KBM-7 (cell line): Measurements from ENCODE around the gene MAPK8IP2.
"Not testable (repeated sequence)": the region's sequence is repeated elsewhere in the genome, so short reads cannot be mapped to it uniquely, and the experiment has no call there.

ENCODE experiments used
- DNase-seq: peaks from one replicate; pipeline ENCODE4 v3.0.0-alpha.2; 2015
- in situ Hi-C: fragments of 300-500 bp; cut with MboI; formaldehyde crosslinking; loops from 2 replicates; pipeline ENCODE4 v1.14.3; 2020; ENCODE audit warnings: low sequenced_read_pairs, low pct_unique_long_range_greater_than_20kb, mixed read lengths

MAPK8IP2 gene

DNA sequence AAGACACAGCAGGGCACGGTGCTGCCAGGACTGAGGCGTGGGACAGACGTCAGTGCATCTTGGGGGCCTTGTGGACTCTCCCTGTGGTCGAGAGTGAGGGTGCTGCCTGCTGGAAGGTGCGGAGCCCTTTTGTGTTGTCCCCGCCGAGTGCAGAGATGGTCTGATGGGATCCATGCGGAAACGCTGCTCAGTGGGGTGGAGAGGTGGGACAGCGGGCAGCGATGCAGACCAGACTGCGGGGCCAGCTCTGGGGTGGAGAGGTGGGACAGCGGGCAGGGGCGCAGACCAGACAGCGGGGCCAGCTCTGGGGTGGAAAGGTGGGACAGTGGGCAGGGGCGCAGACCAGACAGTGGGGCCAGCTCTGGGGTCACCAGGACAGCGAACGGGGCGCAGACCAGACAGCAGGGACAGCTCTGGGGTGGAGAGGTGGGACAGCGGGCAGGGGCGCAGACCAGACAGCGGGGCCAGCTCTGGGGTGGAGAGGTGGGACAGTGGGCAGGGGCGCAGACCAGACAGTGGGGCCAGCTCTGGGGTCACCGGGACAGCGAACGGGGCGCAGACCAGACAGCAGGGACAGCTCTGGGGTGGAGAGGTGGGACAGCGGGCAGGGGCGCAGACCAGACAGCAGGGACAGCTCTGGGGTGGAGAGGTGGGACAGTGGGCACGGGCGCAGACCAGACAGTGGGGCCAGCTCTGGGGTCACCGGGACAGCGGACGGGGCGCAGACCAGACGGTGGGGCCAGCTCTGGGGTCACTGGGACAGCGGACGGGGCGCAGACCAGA, 7.7 kb downstream of the MAPK8IP2 start:
- in situ Hi-C loops, DNase-seq: not testable (repeated sequence)

DNA sequence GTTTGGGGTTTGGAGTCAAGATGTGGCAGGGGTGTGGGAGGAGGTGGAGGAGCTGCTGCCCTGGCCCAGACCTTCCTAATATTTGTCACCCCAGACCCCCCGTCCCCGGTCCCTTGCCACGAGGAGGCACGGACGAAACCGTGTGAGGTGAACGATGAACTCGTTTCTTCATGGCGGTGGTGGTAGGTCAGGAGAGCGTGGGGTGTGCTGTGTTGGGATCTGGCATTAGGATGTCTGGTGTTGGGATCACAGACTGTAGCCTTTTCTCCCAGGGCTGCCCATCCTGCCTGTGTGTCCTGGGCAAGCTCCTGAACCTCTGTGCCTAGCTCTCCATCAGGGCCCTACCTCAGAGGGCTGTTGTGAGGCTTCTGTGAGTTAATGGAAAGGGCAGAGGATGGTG, 8.4 kb downstream of the MAPK8IP2 start:
- DNase-seq: no peak
- in situ Hi-C loops: no loop called here

DNA sequence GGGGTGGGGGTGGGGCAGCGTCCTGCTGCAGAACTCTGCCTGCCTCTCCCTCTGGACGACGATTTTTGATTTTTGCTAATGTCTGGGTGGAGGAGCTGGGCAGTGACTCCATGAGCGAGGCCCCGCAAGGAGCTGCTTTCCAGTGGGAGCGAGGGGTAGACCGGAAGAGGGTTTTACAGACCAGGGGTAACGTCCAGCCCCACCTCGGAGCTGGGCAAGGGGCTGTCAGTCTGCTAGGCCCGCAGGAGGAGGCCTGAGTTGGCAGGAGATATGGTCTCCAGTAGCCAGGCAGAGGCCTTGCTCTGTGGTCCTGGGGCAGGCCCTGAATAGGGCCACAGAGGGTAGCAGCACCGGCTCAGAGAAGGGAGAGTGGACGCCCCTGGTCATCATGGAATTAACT, 9.0 kb downstream of the MAPK8IP2 start:
- in situ Hi-C loops: no loop called here
- no peak for DNase-seq

DNA sequence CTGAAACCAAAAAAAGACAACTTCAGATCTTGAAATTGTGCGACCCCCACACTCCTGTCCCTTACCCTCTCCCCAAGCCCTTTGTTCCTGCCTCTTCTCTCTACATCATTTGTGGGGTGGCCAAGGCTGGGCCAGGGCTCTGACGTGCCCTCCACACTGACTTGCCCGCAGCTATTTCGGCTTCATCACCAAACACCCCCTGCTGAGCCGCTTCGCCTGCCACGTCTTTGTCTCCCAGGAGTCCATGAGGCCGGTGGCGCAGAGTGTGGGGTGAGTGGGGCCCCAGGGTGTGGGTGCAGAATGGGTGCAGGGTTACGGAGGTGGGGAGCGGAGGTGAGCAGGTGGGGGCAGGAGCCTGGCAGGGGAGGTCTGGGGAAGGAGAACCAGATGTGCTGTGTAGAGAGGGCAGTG, 9.5 kb downstream of the MAPK8IP2 start:
- DNase-seq: no peak
- in situ Hi-C loops: no loop called here

DNA sequence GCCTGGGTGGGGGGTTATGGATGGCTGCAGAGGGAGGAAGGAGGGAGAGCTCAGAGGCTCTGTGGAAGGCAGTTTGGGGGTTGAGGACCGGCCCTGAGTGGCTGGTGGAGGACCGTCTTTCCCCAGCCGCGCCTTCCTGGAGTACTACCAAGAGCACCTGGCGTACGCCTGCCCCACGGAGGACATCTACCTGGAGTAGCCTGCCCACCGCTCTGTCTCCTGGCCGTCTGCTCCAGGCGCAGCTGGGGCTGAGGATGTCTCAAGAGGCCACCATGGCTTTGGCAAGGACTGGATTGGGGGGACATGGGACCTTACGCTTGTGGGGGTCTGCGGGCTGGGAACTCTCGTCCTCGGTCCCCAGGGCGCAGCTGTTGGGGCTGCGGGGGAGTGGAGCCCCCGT, 10.0 kb downstream of the MAPK8IP2 start:
- in situ Hi-C loops: no loop called here
- DNase-seq: no peak

DNA sequence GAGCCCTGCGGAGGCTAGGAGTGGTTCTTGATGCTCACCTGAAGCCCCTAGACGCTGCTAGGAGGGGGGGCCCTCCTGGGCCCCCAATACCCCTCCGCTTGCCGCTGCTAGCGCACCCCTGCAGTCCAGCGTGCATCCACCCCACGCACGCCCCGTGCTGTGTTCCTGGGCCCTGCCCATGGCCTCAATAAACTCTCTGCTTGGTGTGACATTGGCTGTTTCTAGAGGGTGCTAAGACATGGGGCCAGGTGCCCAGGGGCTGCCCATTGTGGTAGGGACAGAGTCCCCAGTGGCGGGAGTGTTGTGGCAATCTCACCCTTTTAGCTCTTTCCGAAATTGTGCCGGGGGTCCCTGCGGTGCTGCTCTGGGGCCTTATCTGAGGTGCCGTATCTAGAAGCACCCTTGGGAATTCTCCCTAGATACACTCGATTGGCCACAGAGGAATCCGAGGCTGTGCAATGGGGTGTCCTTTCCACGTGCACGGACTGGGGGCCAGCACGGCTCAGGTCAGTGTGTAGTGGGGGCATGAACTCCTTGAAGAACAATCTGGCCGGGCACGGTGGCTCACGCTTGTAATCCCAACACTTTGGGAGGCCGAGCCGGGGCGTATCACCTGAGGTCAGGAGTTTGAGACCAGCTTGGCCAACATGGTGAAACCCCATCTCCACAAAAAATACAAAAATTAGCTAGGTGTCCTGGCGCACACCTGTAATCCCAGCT, 10.9 kb downstream of the MAPK8IP2 start:
- in situ Hi-C loops: no loop called here
- DNase-seq: no peak

DNA sequence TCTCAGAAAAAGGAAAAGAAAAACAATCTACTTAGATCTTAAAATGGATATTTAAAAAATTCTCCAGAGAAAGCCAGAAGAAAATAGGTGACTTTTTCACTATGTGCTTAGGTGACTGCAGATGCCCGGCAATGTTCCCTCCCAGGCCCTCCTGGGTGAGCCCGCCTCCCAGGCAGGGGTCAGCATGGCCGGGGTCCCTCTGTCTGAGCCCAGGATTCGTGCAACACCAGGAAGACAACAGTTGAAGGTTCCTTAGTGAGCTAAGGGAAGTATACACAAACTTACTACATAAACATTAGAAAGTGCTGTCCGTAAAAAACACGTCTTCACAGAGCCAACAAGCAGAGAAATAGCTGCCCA, 11.6 kb downstream of the MAPK8IP2 start:
- DNase-seq: no peak
- in situ Hi-C loops: no loop called here

DNA sequence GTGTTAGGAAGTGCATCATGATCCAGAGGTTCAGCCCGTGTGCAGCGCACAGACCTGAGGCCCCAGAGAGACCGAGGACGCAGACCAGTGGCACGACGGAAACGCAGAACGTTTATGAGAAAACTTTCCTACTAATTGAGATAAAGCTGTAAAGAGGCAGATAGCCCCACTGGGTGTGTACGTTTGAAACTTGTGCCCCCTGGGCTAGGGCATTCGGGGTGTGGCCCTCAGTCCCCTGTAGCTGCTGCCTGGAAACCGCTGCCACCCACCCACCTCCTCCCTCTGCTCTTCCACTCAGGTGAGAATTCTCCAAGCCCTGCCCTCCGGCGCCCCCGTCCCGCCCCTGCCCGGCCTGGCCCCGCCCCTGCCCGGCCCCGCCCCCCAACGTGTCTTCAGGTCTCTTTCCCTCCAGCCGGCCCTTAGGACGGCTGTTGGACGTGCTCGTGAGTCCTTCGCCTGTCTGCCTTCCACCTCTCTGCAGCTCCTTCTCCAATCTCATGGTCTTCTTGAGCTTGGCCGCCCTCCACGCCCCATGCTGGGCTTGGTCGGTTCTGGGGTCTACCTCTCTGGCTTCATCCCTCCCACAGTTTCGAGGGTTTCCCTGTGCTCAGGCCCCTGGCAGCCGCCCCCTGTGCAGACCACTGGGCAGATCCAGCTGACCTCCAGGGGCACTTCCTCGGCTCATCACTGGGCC, 12.1 kb downstream of the MAPK8IP2 start:
- in situ Hi-C loops: no loop called here
- no peak for DNase-seq

DNA sequence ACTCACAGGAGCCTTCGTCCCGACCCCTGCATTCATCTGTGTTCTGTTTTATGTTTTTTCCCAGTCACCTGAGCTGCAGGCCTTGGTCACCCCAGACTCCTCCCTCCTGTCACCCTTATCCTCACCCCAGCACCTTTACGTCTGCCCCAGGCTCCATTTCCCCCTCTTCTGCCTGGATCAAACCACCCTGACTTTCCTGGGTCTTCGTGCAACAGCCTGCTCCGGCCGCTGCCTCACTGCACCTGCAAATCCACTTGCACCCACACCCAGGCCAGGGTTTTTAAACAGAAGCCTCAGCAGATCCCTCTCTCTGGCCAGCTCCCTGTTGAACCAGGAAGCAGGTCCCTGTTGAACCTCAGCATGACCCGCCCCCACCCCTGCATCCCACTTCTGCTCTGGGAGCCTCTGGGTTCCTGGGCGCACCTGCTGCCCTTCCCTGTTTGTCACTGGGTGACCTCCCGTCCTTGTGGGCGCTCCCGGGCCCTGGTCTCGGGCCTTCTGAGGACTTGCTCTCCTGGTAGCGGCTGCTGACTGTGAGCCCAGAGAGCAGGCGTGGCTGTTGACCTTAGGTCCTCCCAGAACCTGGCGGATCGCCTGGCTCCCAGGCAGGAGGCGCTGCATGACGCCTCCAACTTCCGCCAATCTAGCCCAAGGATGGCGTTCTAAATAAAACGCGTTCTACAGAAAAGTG, 12.8 kb downstream of the MAPK8IP2 start:
- in situ Hi-C loops: no loop called here
- DNase-seq: no peak

DNA sequence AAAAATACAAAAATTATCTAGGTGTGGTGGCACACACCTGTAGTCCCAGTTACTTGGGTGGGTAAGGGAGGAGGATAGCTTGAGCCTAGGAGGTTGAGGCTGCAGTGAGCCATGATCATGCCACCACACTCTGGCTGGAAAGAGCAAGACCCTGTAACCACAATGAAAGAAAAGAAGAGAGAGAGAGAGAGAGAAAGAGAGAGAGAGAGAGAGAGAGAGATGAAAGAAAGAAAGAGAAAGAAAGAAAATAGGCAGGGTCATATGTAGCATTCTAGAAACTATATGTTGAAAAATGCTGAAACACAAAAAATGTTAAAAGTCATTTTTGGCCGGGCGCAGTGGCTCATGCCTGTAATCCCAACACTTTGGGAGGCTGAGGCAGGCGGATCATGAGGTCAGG, 13.7 kb downstream of the MAPK8IP2 start:
- in situ Hi-C loops, DNase-seq: not testable (repeated sequence)

DNA sequence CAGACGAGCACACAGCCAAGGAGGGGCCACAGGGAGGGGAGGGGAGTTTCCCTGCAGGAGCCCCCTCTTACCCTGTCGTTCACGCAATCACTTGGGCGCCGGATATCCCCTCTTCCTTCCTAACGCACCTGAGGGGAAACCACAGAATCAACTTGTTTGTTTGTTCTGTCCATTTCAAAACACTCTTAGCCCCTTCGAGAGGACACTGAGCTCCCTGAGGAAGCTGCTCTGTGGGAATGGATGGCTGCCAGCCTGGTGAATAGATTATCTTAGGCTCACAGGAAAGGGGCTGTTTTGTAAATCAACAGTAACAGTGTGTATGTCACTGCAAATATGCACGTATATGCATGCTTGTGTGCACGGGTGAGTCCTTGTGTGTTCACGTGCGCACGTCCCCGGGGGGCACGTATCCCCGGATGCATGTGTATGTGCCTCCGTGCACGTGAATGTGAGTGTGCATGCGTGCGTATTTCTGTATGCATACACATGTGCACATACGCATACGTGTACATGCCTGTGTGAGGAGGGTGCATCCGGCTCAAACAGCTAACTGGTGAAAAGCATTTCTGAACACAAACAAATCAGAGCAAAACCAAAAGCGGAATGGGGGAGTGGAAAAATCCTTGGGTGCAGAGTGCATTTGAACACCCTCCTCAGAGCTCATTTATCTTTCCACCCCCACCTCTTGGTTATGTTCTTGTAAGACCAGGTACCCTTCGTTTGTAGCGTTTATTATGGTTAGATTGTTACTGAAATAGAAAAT, 20.2 kb downstream of the MAPK8IP2 start:
- in situ Hi-C loops: no loop called here
- peak; percentile 92 for DNase-seq

DNA sequence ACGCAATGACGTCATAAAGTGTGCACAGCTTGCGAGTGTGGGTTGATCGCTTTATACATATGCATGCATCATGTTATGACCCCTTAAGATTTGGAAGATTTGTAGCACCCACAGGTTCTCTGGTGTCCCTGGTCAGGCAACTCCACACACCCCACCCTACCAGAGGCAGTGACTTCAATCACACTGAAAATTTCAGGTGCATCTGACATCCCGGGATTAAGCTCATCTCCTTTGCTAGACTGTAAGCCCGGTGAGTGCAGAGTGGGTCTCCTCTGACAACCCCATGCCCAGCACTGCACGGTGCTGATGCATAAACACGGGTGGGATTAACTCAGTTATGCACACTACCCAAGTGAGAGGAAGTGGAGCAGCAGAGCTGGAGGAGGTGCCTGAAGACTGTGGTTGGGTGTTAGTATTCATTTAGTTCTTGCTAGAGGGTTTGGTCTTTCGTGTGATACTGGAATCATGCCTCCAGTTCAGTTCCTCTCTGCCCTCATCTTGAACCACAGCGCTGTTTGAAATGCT, 20.8 kb downstream of the MAPK8IP2 start:
- in situ Hi-C loops: no loop called here
- DNase-seq: peak; percentile 79

DNA sequence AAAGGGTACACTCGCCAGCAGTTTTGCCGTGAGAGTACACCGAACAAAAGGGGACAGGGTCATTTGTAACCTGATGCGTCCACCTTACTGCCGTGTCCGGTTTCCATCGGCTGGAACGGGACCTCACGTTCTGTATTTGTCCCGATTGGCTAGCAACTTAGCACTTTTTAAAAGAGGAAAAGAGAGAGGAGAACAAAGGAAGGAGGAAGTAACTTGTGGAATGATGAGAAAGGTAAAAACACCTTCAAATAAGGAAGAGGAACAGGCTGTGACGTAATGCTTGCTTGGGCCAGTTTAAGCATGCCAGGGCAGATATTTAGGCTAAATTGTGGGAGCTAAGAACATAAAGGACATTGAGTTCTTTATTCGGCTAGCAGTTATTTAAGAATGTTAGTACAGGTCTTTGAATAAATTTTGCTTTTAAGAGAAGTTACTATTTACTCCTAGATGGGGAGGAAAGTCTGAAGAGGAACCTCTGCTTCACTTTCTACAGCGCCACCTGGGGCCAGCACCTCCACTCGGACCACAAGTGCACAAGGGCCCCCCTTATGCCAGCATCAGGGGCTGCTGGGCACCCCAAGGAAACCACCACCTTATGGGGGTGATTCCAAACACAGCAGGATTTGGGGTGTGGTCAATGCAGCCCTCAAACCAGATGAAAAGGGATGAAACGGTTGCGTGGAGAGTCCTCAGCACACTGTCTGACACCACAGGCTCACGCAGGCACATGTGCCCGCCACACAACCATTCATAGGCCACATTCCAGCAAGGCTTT, 21.5 kb downstream of the MAPK8IP2 start:
- DNase-seq: peak; percentile 63
- in situ Hi-C loops: no loop called here

DNA sequence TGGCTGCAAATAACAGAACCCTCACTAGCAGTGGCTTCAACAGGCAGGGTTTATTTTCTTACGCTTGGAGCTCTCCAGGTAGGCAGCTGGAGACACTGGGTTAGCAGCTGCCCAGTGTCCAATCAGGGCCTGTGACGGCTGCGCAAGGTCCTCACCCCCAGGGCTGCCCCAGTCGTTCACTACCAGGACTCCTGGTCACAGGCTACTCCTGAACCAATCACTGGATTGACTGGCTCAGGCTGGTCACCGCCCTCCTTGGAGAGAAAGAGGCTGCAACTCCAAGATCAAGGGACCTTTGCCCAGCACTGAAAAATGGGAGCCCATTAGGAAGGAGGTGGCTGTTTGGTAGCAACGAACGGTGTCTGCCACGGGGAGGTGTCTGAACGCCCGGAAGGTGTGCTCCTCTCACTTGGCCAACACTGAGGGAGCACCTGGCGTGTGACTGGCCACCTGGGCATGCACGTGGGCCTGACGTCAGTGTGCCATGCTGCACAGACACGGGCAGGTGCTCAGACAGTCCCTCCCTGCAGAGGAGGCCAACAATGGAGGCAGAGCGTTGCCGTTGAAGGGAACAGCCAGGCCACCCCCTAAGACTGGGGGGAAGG, 22.2 kb downstream of the MAPK8IP2 start:
- in situ Hi-C loops: no loop called here
- no peak for DNase-seq

DNA sequence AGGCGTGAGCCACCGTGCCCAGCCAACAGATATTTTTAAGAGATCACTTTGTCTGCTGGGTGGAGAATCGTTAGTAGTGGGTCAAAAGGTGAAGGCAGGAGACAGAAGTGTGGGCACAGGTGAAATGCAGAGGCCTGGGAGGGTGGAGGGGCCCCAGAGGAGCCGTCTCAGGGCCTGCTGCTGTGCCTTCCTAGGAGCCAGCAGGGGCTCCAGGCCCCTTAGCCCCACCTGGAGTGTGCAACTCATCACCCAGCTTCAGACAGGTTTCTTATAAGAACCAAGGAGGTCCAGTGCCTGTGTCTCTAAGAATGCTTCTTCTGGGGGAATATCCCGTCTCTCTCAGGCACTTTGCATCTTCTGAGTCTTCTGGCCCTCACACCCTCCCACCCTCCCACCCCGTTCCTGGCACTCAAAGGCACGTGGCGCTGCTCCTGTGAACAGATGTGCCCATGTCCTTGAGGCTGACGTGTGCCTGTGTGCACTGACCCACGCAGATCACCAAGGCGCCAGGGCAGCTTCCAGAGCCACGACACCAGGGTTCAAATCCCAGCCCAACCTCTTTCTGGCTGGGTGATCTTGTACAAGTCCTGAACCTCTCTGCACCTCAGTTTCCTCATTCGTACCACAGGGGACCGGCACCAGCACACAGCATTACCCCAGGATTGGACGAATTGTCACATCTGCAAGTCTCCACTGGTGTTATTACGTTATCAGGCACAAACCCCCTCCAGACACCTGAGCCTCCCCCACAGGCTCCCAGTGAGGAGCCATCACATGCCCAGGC, 23.9 kb downstream of the MAPK8IP2 start:
- in situ Hi-C loops: no loop called here
- no peak for DNase-seq

DNA sequence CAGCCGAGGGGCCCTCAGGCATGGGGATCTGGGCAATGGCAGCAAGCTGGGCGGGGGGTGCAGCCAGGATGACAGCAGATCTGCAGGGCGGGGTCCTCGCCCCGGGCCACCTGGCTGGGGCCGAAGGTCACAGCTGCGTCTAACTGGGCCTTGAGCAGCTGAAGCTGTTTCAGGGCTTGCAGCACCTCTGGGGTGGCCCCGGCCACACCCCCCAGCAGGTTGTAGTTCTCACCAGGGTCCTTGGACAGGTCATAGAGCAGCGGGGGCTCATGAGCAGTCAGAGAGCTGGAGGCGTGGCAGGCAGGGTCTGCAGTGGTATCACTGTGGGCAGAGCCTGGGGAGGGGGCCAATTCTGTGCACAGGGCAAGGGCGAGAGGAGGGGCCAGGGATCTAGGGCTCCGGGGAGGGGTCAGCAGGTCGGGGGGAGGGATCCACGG, 24.6 kb downstream of the MAPK8IP2 start:
- in situ Hi-C loops: no loop called here
- no peak for DNase-seq
